ENCODE measurements around the gene SPAG6. TPM values are rescaled to one million over a fixed set of nuclear protein-coding genes. Genes with fewer than 3 reads are reported as not detected.

The SPAG6 gene
- total RNA-seq, 1 experiment from 2014 or later: 0.74 TPM

DNA sequence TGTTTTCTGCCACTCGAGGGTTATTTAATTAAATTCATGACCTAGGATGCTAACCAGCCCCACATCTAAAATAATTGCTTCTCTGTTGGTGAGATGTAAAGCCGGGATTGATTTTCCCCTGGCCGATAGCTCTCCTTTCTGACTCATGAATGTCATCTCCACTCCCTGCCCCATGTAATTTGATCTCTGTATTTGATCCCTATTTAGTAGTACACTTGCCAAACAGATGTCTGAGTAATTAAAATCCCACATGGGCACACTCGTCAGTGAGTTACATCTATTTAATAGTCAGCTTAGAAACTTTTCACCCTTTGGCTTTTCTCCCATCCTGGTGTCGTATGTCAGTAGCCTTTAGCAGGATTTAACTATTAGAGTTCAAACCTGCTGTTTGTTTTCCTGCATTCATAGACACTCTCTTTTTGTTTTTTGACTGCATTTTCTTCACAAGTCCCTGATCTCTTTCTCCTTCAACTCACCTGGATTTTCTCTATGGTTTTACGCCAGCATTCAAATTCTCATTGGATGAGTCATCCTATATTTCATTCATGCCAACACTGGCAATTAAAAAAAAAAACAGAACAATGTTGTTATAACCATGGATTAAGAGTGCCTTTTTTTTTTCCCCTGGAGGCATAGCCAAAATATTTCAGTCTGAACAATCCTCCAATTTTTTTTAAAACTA, 82.7 kb downstream of the SPAG6 start (continued):
- TF ChIP-seq IRF1 (CRISPR knock-in tag; IDR thresholded peaks at IDR 0.05): no peak

GRCh38 chr10:22429146-22429545, 83.8 kb downstream of the SPAG6 start:
- Mint-ChIP-seq H3K9me3 (no peaks in the 10 kb centered on the region), H3K36me3 (no peaks in the 10 kb centered on the region), H3K4me3 (no peak overlapping the region), H3K4me1 (peaks cover 38% of the 10 kb centered on the region), H3K27ac (no peak overlapping the region), H3K27me3 (ENCODE audit: low read depth) (peaks cover 22% of the 10 kb centered on the region; the same call in 1 of the 2 replicates)
- TF ChIP-seq RORB (CRISPR knock-in tag; IDR thresholded peaks at IDR 0.05) (no peak), ZNF671 (CRISPR knock-in tag; IDR thresholded peaks at IDR 0.05) (no peak), SMAD3 (CRISPR knock-in tag; IDR thresholded peaks at IDR 0.05; ENCODE audit: borderline replicate concordance) (no peak), ZNF263 (CRISPR knock-in tag; IDR thresholded peaks at IDR 0.05; ENCODE audit: low read depth) (no peak), TP53 (CRISPR knock-in tag; IDR thresholded peaks at IDR 0.05) (no peak), NFE2L1 (CRISPR knock-in tag; IDR thresholded peaks at IDR 0.05) (no peak), CREM (CRISPR knock-in tag; IDR thresholded peaks at IDR 0.05) (no peak), USF2 (CRISPR knock-in tag; IDR thresholded peaks at IDR 0.05) (no peak), ZBTB21 (CRISPR knock-in tag; IDR thresholded peaks at IDR 0.05; ENCODE audit: borderline replicate concordance) (no peak), NR1H2 (CRISPR knock-in tag; IDR thresholded peaks at IDR 0.05) (no peak), SP1 (CRISPR knock-in tag; conservative IDR thresholded peaks at IDR 0.05) (no peak), ZNF423 (CRISPR knock-in tag; IDR thresholded peaks at IDR 0.05) (no peak), ELF4 (CRISPR knock-in tag; IDR thresholded peaks at IDR 0.05; ENCODE audit: low read depth) (no peak), ERG (CRISPR knock-in tag; IDR thresholded peaks at IDR 0.05) (no peak), PREB (CRISPR knock-in tag; IDR thresholded peaks at IDR 0.05; ENCODE audit: borderline replicate concordance) (no peak)
- TF ChIP-seq, protein P1, sequence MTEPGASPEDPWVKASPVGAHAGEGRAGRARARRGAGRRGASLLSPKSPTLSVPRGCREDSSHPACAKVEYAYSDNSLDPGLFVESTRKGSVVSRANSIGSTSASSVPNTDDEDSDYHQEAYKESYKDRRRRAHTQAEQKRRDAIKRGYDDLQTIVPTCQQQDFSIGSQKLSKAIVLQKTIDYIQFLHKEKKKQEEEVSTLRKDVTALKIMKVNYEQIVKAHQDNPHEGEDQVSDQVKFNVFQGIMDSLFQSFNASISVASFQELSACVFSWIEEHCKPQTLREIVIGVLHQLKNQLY (CRISPR knock-in tag; IDR thresholded peaks at IDR 0.05): no peak
- TF ChIP-seq, protein P2, sequence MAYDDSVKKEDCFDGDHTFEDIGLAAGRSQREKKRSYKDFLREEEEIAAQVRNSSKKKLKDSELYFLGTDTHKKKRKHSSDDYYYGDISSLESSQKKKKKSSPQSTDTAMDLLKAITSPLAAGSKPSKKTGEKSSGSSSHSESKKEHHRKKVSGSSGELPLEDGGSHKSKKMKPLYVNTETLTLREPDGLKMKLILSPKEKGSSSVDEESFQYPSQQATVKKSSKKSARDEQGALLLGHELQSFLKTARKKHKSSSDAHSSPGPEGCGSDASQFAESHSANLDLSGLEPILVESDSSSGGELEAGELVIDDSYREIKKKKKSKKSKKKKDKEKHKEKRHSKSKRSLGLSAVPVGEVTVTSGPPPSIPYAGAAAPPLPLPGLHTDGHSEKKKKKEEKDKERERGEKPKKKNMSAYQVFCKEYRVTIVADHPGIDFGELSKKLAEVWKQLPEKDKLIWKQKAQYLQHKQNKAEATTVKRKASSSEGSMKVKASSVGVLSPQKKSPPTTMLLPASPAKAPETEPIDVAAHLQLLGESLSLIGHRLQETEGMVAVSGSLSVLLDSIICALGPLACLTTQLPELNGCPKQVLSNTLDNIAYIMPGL (CRISPR knock-in tag; IDR thresholded peaks at IDR 0.05): no peak
- TF ChIP-seq, protein P3, sequence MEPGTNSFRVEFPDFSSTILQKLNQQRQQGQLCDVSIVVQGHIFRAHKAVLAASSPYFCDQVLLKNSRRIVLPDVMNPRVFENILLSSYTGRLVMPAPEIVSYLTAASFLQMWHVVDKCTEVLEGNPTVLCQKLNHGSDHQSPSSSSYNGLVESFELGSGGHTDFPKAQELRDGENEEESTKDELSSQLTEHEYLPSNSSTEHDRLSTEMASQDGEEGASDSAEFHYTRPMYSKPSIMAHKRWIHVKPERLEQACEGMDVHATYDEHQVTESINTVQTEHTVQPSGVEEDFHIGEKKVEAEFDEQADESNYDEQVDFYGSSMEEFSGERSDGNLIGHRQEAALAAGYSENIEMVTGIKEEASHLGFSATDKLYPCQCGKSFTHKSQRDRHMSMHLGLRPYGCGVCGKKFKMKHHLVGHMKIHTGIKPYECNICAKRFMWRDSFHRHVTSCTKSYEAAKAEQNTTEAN (CRISPR knock-in tag; IDR thresholded peaks at IDR 0.05): no peak
- TF ChIP-seq, protein P4, sequence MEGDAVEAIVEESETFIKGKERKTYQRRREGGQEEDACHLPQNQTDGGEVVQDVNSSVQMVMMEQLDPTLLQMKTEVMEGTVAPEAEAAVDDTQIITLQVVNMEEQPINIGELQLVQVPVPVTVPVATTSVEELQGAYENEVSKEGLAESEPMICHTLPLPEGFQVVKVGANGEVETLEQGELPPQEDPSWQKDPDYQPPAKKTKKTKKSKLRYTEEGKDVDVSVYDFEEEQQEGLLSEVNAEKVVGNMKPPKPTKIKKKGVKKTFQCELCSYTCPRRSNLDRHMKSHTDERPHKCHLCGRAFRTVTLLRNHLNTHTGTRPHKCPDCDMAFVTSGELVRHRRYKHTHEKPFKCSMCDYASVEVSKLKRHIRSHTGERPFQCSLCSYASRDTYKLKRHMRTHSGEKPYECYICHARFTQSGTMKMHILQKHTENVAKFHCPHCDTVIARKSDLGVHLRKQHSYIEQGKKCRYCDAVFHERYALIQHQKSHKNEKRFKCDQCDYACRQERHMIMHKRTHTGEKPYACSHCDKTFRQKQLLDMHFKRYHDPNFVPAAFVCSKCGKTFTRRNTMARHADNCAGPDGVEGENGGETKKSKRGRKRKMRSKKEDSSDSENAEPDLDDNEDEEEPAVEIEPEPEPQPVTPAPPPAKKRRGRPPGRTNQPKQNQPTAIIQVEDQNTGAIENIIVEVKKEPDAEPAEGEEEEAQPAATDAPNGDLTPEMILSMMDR (IDR thresholded peaks at IDR 0.05): no peak
- TF ChIP-seq, protein P5, sequence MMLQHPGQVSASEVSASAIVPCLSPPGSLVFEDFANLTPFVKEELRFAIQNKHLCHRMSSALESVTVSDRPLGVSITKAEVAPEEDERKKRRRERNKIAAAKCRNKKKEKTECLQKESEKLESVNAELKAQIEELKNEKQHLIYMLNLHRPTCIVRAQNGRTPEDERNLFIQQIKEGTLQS (CRISPR knock-in tag; conservative IDR thresholded peaks at IDR 0.05): no peak
- ChIA-PET POLR2A (no interaction called here), CTCF (interaction anchor here (1.2 kb wide), 1 partner anchor 24 kb away, joined by 3 read pairs; no protein-coding TSS in a partner anchor)
- no peak for DNase-seq (ENCODE audit: low spot score)
- no peak for ATAC-seq

All from WTC11 (cell line).